ENCODE data around the gene SEMG1.

The SEMG1 gene

DNA sequence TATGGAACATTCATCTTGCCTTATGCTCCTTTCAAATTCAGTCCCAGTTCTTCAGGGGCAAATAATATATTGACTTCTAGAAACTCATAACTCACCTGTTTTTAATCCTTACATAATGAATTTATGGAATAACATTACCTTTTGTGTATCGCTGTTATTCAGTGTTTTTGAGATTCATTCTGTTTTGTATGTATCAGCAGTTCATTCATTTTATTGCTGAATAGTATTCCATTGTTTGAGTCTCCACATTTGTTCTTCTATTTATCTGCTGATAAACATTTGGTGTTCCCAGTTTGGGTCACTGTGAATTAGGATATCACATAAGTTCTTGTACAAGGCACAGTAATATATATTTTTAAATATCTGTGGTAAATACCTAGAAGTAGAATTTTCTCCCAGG, 19.5 kb downstream of the SEMG1 start:
- DNase-seq: no peak

DNA sequence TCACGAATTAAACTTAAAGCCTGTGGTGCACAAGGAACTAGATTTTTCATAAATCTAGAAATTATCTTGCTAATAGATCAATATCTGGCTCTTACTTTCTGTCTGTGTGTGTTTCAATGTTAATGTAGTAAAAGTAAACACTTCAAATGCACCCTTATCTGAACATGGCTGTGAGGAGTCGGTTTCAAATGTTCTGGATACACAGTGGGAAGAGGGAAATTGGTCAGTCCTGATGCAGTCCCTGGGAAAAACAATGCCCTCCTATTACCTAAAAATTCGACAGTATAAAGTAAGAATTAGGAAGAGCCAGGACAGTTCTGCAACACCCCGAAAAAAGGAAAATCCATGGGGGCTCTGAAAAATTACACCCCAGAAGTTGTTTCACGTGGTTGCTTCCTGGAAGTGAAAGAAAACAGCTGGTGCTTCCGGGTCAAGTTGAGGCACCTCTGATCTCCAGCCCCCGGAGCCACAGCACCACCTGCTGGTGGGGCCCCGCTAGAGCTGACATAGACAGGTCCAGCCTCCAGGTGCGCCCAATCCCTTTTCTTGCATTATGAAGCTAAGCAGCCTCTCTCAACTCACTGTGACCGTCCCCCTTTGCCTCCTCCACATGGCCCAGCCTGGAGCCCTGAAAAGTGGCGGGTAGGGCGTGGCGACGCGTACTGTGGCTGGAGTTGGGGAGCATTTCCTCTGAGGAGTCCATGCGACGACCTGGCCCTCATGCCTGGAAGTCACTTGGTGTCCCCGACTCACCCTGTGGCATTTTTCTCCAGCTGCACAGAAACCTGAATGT, 22.6 kb downstream of the SEMG1 start:
- DNase-seq: no peak

DNA sequence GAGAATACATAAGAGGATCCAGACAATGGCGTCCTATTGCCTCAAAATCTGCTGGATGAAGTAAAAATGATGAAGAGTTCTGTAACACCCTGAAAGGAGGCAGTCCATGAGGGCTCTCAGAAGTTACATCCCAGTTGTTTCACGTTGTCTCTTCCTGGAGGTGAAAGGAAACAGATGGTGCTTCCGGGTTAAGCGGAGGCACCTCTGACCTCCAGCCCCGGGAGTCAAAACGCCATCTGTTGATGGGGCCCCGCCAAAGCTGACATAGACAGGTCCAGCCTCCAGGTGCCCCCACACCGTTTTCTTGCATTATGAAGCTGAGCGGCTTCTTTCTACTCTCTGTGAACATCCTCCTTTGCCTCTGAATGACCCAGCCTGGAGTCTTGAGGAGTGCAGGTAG, 23.8 kb downstream of the SEMG1 start:
- DNase-seq: no peak

DNA sequence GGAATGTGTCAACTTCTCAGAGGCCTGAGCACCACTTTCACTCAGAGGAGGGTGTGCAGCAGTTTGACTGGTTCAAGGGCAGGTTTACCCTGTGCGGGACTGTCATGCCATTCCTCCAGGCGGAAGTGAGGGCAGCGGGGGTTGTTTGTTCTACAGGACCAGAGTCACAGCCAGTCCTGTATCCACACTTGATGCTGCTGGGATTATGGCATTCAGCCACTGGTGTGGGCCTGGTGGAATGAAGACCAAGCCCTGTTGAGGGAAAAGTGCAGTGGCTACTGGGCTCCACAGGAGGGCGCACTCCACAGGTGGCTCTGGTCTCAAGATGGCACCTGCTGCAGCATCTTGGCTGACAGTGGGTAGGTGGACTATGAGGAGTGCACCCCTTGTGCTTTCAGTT, 29.2 kb downstream of the SEMG1 start:
- no peak for DNase-seq

DNA sequence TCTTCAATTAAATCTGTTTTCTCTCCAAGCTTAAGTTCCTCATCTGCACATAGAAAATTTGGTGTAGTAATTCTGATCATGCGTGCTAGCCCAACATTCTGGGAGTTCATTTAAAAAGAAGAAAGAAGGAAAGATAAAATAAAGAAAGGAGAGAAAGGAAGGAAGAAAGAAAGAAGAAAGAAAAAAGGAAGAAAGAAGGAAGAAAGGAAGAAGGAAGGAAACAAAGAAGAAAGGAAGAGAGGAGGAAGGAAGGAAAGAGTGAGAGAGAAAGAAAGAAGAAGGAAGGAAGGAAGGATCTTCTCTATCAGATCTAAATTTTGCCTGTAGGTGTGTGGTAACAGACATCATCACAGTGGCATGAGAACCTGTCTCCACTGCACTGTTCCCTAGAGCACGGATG, 31.3 kb downstream of the SEMG1 start:
- DNase-seq: no peak

DNA sequence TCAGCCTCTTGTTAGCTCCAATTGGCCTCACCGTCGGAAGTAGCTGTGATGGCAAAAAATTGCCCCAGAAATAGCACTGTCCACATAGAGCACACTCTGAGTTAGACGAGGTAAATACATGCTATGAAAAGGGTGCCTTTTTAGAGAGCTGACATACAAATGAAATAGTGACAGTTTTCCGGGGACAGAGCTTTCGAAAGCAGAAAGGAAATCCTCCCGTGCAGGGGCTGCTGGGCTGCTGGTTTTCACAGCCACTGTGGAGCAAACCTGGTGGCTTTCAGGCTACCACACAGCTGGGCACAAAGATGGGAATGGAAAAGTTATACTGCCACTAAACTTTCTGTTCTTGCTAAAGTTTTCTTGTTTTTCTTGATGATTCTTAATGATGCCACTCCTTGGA, 39.3 kb downstream of the SEMG1 start:
- no peak for DNase-seq

DNA sequence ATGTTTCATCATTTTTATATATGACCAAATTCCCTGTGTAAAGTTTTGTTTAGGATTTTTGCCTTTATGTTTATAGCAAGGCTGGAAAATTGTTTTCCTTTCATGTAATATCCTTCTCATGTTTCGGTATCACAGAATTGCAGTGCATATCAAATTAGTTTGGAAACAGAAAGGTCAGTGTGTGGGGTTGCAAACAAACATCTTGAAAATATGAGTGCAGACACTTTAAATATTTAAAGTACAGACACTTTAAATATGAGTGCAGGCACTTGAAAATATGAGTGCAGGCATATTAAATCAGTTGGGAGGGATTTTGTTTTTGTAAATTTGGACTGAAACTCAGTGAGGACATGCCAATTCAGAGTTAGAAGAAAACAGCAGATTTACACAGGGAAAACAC, 41.0 kb downstream of the SEMG1 start:
- no peak for DNase-seq

DNA sequence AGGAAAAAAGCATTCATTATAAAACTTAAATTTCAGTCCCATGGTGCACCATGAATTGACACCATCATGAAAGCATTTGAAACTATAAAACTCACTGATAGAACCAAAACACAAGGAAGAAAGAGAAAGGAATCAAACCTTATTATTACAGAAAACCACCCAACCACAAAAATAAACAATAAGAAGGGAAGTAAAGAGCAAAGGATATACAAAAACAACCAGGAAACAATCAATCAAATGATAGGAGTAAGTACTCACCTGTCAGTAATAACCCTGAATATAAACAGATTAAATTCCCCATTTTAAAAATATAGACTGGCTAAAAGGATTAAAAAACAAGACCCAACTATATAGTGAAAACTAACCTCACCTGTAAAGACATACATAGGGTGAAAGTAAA, 41.8 kb downstream of the SEMG1 start:
- no peak for DNase-seq

DNA sequence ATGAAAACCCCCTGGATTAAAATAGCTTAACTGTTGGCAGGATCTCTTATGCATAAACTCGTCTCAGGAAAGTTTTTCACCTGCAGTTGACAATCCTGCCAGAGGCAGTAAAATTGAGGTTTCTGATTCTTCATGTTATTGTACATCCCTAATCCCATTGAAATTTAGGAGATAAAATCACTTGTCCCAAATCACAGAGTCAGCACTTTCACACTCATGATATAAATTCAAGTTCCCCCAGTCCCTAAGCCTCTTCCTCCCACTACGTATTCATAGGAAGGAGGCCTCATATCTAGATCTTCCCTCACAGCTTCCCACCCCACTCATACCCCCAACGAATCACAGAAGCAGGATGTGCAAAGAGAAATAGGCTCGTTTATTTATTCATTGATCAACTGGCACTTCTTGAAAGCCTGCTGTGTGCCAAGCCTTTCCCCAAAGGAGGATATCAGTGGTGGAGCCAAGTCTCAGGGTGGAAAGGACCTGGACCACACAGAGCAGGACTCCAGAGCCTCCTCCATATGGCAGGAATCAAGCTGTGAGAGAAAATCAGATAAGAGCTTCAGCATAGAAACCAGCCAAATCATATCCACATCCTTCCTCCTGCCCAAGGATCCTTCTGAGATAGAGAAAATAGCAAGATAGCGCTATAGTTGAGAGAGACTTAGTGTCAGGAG, 45.2 kb downstream of the SEMG1 start:
- no peak for DNase-seq

DNA sequence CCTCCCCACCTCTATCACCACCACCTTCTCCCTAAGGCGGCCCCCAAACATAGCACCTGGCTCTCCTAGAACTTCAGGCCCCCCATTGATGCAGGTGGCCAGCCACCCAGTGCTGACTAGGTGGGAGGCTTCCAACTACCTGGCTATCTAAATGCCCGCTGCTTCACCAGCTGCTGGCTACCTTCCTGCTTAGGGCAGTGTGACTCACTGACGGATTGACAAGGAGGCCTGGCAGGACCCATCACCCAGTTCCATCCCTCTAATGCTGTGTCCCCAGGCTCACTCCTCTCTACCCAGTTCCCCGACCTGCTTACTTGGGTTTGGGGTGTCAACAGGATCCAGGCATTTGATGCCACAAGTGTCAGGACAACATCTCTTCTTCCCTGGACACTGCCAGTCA, 46.4 kb downstream of the SEMG1 start:
- no peak for DNase-seq

DNA sequence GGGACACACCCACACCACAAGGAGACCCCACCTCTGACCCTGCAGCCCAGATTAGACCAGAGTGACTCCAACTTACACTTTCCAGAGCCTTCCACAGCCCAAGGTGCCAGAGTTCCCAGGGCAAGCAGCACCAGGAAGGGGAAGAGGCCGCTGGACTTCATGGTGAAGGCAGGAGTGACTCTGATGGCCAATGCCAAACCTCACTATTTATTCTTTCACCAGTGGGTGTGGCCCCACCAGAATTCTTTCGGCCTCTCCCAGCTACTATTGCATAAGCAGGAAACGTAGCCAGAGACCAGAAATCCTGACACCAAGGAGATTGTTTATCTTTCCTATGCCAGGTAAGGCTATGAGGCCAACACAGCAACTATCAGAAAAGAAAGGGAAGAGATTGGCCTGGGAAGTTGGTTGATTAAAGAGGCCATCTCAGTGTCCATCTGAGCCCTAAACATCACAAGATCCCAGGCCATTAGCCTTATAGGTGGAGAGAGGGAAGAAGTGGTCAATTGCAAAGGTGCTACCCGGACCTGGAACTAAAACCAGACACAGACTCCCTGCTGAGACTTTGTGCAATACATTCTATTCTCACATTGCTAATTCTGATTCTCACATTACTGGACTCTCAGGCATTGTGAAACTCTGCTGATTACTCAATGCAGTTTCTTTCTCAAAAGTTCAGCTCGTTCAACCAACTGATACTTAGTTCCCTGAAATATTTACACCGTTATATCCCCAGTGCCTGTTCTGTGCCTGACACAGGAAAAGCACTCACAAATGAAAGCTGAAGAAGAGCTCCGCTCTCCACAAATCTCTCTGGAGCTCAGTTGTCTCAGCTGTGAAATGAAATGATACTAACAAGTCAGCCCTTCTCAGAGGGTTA, 47.8 kb downstream of the SEMG1 start, which contains the start of gene SLPI:
SLPI (minus strand) TSS at position 182 of the 880 bp plus-strand sequence; CDS start at position 161, 21 bp downstream.
- no peak for DNase-seq

DNA sequence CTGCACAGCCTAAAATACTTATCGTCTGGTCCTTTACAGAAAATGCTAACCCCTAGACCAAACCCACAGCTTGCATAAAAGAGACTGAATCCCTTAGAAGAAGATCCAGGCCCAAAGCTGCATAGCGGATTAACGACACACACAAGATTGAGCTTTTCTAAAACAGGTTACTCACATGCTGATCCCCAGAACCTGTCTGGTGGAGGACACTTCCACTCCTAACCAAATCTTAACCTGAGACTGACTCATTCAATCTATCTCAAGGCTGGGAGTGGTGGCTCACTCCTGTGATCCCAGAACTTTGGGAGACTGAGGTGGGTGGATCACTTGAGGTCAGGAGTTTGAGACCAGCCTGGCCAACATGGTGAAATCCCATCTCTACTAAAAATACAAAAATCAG, 50.3 kb downstream of the SEMG1 start:
- no peak for DNase-seq

DNA sequence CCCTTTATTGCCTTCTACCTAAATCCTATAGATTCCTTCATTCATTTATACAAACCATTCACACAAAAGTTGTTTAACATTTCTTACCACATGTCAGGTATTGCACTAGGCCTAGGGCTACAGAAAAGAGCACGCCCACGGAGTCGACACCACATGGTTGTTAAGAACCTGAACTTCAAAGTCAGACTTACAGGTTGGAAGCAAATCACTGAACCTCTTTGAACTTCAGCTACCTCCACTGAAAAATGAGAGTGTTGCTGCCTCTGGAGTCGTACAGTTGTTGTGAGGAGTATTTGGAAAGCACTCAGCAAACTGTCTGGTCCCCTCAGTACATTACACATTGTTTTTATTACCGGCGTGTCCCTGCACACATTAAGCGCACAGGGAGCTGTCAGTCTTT, 50.9 kb downstream of the SEMG1 start:
- DNase-seq: no peak

DNA sequence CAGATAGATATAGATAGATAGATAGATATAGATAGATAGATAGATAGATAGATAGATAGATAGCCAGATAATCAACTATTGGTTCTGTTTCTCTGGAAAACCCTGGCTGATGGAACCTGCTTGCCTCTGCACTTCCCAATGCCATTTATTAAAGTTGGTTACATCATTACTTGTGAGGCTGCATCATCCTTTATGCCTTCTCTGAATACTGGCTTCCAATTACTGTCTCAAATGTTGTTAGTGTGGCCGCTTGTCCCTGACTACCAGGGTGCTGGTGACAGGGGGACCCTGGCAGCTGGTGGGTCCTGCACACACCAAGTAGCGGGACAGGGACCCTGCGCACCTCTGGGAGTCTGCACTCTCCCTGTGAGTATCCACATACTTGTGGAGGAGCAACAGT, 51.4 kb downstream of the SEMG1 start:
- DNase-seq: no peak

DNA sequence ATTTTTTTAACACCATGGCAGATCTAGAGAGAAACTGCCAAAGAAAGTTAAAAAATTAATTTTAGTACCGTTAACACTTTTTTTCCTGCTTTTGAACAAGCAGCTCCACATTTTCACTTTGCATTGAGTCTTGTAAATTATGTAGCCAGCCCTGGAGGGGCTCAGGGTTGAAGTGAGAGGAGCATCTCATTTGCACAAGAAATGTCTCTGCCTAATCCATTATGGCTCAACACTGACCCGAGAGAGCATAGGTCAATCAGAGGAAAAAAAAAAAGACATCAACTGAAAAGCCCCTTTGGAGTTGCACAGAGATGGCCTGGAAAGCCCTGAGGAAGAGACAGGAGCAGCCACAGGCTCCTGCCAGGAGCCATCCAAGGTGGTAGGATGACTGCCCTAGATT, 51.8 kb downstream of the SEMG1 start:
- DNase-seq: no peak

Data from femur (tissue), 1 donor.